ENCODE data around the gene PM20D2.

DNA sequence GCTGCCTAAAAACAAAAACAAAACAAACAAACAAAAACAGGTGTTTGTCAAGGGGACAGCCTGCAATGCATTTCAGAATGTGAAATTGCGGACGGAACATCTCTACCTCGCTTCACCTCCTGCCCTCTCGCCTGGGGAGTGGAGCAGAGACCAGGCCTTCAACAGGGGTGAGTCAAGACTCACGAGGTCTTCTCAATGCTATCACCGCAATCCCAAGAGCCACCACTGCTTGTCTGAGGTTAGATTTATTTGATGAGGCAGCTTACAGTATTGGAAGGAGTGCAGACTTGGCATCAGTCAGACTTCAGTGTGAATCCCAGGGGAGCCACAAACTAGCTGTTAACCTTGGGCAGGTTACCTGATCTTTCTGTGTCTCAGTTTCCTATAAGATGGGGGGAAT is 63.6 kb downstream of the PM20D2 start:
- TF ChIP-seq, protein P1, sequence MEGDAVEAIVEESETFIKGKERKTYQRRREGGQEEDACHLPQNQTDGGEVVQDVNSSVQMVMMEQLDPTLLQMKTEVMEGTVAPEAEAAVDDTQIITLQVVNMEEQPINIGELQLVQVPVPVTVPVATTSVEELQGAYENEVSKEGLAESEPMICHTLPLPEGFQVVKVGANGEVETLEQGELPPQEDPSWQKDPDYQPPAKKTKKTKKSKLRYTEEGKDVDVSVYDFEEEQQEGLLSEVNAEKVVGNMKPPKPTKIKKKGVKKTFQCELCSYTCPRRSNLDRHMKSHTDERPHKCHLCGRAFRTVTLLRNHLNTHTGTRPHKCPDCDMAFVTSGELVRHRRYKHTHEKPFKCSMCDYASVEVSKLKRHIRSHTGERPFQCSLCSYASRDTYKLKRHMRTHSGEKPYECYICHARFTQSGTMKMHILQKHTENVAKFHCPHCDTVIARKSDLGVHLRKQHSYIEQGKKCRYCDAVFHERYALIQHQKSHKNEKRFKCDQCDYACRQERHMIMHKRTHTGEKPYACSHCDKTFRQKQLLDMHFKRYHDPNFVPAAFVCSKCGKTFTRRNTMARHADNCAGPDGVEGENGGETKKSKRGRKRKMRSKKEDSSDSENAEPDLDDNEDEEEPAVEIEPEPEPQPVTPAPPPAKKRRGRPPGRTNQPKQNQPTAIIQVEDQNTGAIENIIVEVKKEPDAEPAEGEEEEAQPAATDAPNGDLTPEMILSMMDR (IDR thresholded peaks at IDR 0.05; ENCODE audit: insufficient read depth, low read length), result no peak
- TF ChIP-seq POLR2AphosphoS5 (IDR thresholded peaks at IDR 0.05; ENCODE audit: low read depth) (no peak), GABPA (IDR thresholded peaks at IDR 0.05; ENCODE audit: low read depth) (no peak)
- TF ChIP-seq, protein P2, sequence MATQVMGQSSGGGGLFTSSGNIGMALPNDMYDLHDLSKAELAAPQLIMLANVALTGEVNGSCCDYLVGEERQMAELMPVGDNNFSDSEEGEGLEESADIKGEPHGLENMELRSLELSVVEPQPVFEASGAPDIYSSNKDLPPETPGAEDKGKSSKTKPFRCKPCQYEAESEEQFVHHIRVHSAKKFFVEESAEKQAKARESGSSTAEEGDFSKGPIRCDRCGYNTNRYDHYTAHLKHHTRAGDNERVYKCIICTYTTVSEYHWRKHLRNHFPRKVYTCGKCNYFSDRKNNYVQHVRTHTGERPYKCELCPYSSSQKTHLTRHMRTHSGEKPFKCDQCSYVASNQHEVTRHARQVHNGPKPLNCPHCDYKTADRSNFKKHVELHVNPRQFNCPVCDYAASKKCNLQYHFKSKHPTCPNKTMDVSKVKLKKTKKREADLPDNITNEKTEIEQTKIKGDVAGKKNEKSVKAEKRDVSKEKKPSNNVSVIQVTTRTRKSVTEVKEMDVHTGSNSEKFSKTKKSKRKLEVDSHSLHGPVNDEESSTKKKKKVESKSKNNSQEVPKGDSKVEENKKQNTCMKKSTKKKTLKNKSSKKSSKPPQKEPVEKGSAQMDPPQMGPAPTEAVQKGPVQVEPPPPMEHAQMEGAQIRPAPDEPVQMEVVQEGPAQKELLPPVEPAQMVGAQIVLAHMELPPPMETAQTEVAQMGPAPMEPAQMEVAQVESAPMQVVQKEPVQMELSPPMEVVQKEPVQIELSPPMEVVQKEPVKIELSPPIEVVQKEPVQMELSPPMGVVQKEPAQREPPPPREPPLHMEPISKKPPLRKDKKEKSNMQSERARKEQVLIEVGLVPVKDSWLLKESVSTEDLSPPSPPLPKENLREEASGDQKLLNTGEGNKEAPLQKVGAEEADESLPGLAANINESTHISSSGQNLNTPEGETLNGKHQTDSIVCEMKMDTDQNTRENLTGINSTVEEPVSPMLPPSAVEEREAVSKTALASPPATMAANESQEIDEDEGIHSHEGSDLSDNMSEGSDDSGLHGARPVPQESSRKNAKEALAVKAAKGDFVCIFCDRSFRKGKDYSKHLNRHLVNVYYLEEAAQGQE (IDR thresholded peaks at IDR 0.05; ENCODE audit: insufficient replicate concordance, low read depth), result no peak
